IMR-90 (cell line): ENCODE data around the gene NTRK3. TPM values are rescaled to one million over a fixed set of nuclear protein-coding genes. Genes with fewer than 3 reads are reported as not detected.

Experiments
- ATAC-seq: fragments of 200-7000 bp; cut with Tn5 transposase; 2 replicates; pipeline ENCODE4 v1.9.1; 2020; ENCODE audit warnings: low read depth, mild to moderate bottlenecking, moderate library complexity
- BruUV-seq: library from RNA; stranded (reverse); fragments of 400-500 nt; replicated peaks from 2 replicates; lab custom pipeline; 2021; lab: Mats Ljungman, UMichigan
- CTCF ChIA-PET: fragments of 300-600 bp; formaldehyde crosslinking; extraction: SDS; loops from one replicate; lab custom pipeline; 2021; ENCODE audit warnings: antibody characterized with exemption; lab: Yijun Ruan, JAX
- POLR2A ChIA-PET: fragments of 300-600 bp; sonication (Branson Sonifier 250); formaldehyde crosslinking; loops from one replicate; lab custom pipeline; 2022; ENCODE audit warnings: antibody characterized with exemption; ENCODE audit not compliant: unreplicated experiment; lab: Charles Lee
- DNase-seq: peaks from one replicate; pipeline ENCODE4 v3.0.0; 2013
- H2AFZ ChIP-seq: replicated peaks from 2 replicates; pipeline ENCODE3; 2013; ENCODE audit warnings: low read length, mild to moderate bottlenecking; ENCODE audit not compliant: poor library complexity
- H2AK5ac ChIP-seq: 2 replicates; pipeline ENCODE4 v1.6.1; 2013; ENCODE audit warnings: low read depth, low read length, inconsistent platforms
- H2AK9ac ChIP-seq: replicated peaks from 2 replicates; pipeline ENCODE3; 2013; ENCODE audit warnings: mild to moderate bottlenecking, low read depth, low read length, moderate library complexity; ENCODE audit not compliant: poor library complexity
- H2BK120ac ChIP-seq: 2 replicates; pipeline ENCODE4 v1.6.1; 2013; ENCODE audit warnings: low read depth, low read length, inconsistent platforms
- H2BK15ac ChIP-seq: 3 replicates; pipeline ENCODE4 v1.6.1; 2013; ENCODE audit warnings: low read depth, low read length, inconsistent platforms
- H2BK20ac ChIP-seq: 2 replicates; pipeline ENCODE4 v1.6.1; 2013; ENCODE audit warnings: low read depth, mild to moderate bottlenecking, inconsistent platforms, low read length, moderate library complexity
- H2BK5ac ChIP-seq: 2 replicates; pipeline ENCODE4 v1.6.1; 2013; ENCODE audit warnings: mild to moderate bottlenecking, low read depth, low read length, inconsistent platforms; ENCODE audit not compliant: poor library complexity, severe bottlenecking
- H3K14ac ChIP-seq: replicated peaks from 2 replicates; pipeline ENCODE4 v1.6.1; 2013; ENCODE audit warnings: low read depth, low read length, inconsistent platforms
- H3K18ac ChIP-seq: 2 replicates; pipeline ENCODE4 v1.6.1; 2013; ENCODE audit warnings: low read depth, low read length, control low read depth
- H3K23ac ChIP-seq: 2 replicates; pipeline ENCODE4 v1.6.1; 2013; ENCODE audit warnings: low read depth, low read length, inconsistent platforms
- H3K27ac ChIP-seq: 2 replicates; pipeline ENCODE4 v1.5.1; 2013; ENCODE audit warnings: mild to moderate bottlenecking, control low read depth, low read length; ENCODE audit not compliant: insufficient read depth
- H3K27me3 ChIP-seq: 2 replicates; pipeline ENCODE4 v1.6.1; 2013; ENCODE audit warnings: low read length; ENCODE audit not compliant: control insufficient read depth, insufficient read depth
- H3K36me3 ChIP-seq: 2 replicates; pipeline ENCODE4 v1.6.1; 2013; ENCODE audit warnings: low read length, mixed read lengths; ENCODE audit not compliant: control insufficient read depth, insufficient read depth
- H3K4ac ChIP-seq: 2 replicates; pipeline ENCODE4 v1.6.1; 2013; ENCODE audit warnings: low read depth, low read length, inconsistent platforms
- H3K4me1 ChIP-seq: 2 replicates; pipeline ENCODE4 v1.6.1; 2013; ENCODE audit warnings: low read length, mixed read lengths; ENCODE audit not compliant: control insufficient read depth, insufficient read depth
- H3K4me2 ChIP-seq: 2 replicates; pipeline ENCODE4 v1.6.1; 2013; ENCODE audit warnings: low read depth, mild to moderate bottlenecking, control low read depth, low read length, moderate library complexity
- H3K4me3 ChIP-seq: 2 replicates; pipeline ENCODE4 v1.5.1; 2013; ENCODE audit warnings: low read depth, mild to moderate bottlenecking, control low read depth, low read length, moderate library complexity; ENCODE audit not compliant: insufficient read depth
- H3K56ac ChIP-seq: 2 replicates; pipeline ENCODE4 v1.6.1; 2013; ENCODE audit warnings: low read length, inconsistent platforms; ENCODE audit not compliant: insufficient read depth; ENCODE audit errors: extremely low read depth
- H3K79me1 ChIP-seq, 2 experiments: 2 replicates each; pipeline ENCODE4 v1.6.1; 2013; ENCODE audit warnings: low read length in 2 of 2, inconsistent platforms in 1 of 2, low read depth in 1 of 2
- H3K9ac ChIP-seq: 2 replicates; pipeline ENCODE4 v1.6.1; 2013; ENCODE audit warnings: low read depth, low read length, control low read depth
- H3K9me1 ChIP-seq: 2 replicates; pipeline ENCODE4 v1.6.1; 2013; ENCODE audit warnings: low read length, inconsistent platforms; ENCODE audit not compliant: insufficient read depth
- H3K9me3 ChIP-seq: 2 replicates; pipeline ENCODE4 v1.6.1; 2013; ENCODE audit warnings: low read length; ENCODE audit not compliant: control insufficient read depth, insufficient read depth
- H4K20me1 ChIP-seq: 2 replicates; pipeline ENCODE4 v1.6.1; 2013; ENCODE audit warnings: low read length, inconsistent platforms; ENCODE audit not compliant: insufficient read depth
- H4K5ac ChIP-seq: 2 replicates; pipeline ENCODE4 v1.6.1; 2013; ENCODE audit warnings: mild to moderate bottlenecking, low read depth, low read length, control low read depth
- H4K8ac ChIP-seq, 2 experiments: 2 replicates each; pipeline ENCODE4 v1.6.1; 2013; ENCODE audit warnings: low read depth in 2 of 2, low read length in 2 of 2, control low read depth in 1 of 2, inconsistent platforms in 1 of 2
- H4K91ac ChIP-seq: 2 replicates; pipeline ENCODE4 v1.6.1; 2013; ENCODE audit warnings: low read depth, low read length, inconsistent platforms; ENCODE audit not compliant: insufficient read depth
- BHLHE40 ChIP-seq: fragments of 150-350 bp; IDR thresholded peaks from 2 replicates; pipeline ENCODE4 v1.6.1; 2016; ENCODE audit warnings: mild to moderate bottlenecking, low read depth, low read length
- CHD1 ChIP-seq: IDR thresholded peaks from 2 replicates; pipeline ENCODE4 v1.6.1; 2012; ENCODE audit warnings: low read depth, low read length, improper control_type of control experiment
- RAD21 ChIP-seq: IDR thresholded peaks from 2 replicates; pipeline ENCODE4 v1.6.1; 2012; ENCODE audit warnings: low read length, improper control_type of control experiment
- RCOR1 ChIP-seq: IDR thresholded peaks from 2 replicates; pipeline ENCODE4 v1.6.1; 2012; ENCODE audit warnings: mild to moderate bottlenecking, low read length, improper control_type of control experiment; ENCODE audit not compliant: insufficient replicate concordance
- WGBS, 2 experiments: methylation state at CpG; one replicate each; pipeline versions ENCODE4 v1.1.5 to v1.1.7; 2013; ENCODE audit warnings: missing lambda C conversion rate in 2 of 2; ENCODE audit not compliant: insufficient read length in 1 of 2; ENCODE audit errors: extremely low coverage in 2 of 2; 5-methylcytosine and 5-hydroxymethylcytosine counted together
- dilution Hi-C: fragments of 300-500 bp; cut with HindIII; formaldehyde crosslinking; loops from one replicate; pipeline ENCODE4 v1.14.3; 2018; ENCODE audit warnings: low sequenced_read_pairs; ENCODE audit not compliant: unreplicated experiment
- in situ Hi-C: fragments of 300-500 bp; cut with MboI; formaldehyde crosslinking; loops from 3 replicates; pipeline ENCODE4 v1.14.3; 2019; ENCODE audit warnings: low sequenced_read_pairs, inconsistent platforms, mixed read lengths
- intact Hi-C: fragments of 100-400 bp; cut with micrococcal nuclease; formaldehyde crosslinking; loops from 2 replicates; pipeline ENCODE4 v1.10.0; 2022
- polyA plus RNA-seq, 3 experiments: library from polyadenylated mRNA; depleted of rRNA; stranded (reverse); fragments of >200 nt; gene quantifications; 2 replicates each; pipeline ENCODE4 v1.2.3, GENCODE V29; 2012; ENCODE audit warnings: low replicate concordance in 1 of 3
- total RNA-seq: library from RNA; depleted of rRNA; stranded (reverse); fragments of >200 nt; gene quantifications from 2 replicates; pipeline ENCODE4 v1.2.3, GENCODE V29; 2012
- TF ChIP-seq, protein P1 (sequence below): conservative IDR thresholded peaks from 2 replicates; pipeline ENCODE4 v1.5.1; 2012; ENCODE audit warnings: mild to moderate bottlenecking, low read depth, low read length, improper control_type of control experiment

The NTRK3 gene
- total and polyA plus RNA-seq, 2 of the 4 experiments (the other 2 are of a cell fraction) = under 0.01 to 0.15 TPM

- Histone ChIP-seq H2AK5ac (no peak overlapping the region), H3K9ac (no peak overlapping the region), H3K27me3 (no peaks in the 10 kb centered on the region)
These were observed 44.8 kb upstream of the NTRK3 start for GRCh38 chr15:88301311-88301710.

More at GRCh38 chr15:88301311-88301710, 44.8 kb upstream of the NTRK3 start:
- Histone ChIP-seq H3K9me1 (no peaks in the 10 kb centered on the region), H3K36me3 (no peaks in the 10 kb centered on the region), H3K56ac (no peak overlapping the region), H4K20me1 (no peaks in the 10 kb centered on the region), H3K14ac (no peak overlapping the region), H3K23ac (no peak overlapping the region), H4K91ac (no peak overlapping the region), H3K4ac (no peak overlapping the region), H2BK5ac (no peak overlapping the region), H3K4me2 (no peak overlapping the region), H3K4me1 (no peaks in the 10 kb centered on the region), H3K27ac (no peak overlapping the region), H2BK20ac (no peak overlapping the region), H2AK9ac (no peak overlapping the region), H4K8ac (no peak overlapping the region), H2BK15ac (no peak overlapping the region), H3K18ac (no peak overlapping the region), H3K4me3 (no peak overlapping the region), H2AFZ (no peak overlapping the region), H3K9me3 (no peaks in the 10 kb centered on the region), H3K79me1 (no peaks in the 10 kb centered on the region), H2BK120ac (no peak overlapping the region), H4K5ac (no peak overlapping the region)
- no TSS peak for BruUV-seq
- TF ChIP-seq CHD1 (no peak), RCOR1 (no peak), RAD21 (no peak), BHLHE40 (no peak)
- TF ChIP-seq, protein P1, sequence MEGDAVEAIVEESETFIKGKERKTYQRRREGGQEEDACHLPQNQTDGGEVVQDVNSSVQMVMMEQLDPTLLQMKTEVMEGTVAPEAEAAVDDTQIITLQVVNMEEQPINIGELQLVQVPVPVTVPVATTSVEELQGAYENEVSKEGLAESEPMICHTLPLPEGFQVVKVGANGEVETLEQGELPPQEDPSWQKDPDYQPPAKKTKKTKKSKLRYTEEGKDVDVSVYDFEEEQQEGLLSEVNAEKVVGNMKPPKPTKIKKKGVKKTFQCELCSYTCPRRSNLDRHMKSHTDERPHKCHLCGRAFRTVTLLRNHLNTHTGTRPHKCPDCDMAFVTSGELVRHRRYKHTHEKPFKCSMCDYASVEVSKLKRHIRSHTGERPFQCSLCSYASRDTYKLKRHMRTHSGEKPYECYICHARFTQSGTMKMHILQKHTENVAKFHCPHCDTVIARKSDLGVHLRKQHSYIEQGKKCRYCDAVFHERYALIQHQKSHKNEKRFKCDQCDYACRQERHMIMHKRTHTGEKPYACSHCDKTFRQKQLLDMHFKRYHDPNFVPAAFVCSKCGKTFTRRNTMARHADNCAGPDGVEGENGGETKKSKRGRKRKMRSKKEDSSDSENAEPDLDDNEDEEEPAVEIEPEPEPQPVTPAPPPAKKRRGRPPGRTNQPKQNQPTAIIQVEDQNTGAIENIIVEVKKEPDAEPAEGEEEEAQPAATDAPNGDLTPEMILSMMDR = no peak
- CTCF ChIA-PET = no interaction called here
- DNase-seq (no peak), ATAC-seq (no peak)
- POLR2A ChIA-PET = no interaction called here
- in situ Hi-C loops = no loop called here
- no CpG with 5 or more reads among the region's 2 CpGs for WGBS, 2 experiments
- dilution Hi-C loops = no loop called here
- intact Hi-C loops = no loop called here
